SJSA1 (cell line): ENCODE results near the gene PAQR3. TPM values are rescaled to one million over a fixed set of nuclear protein-coding genes. Genes with fewer than 3 reads are reported as not detected.
"Not testable (repeated sequence)": the region's sequence is repeated elsewhere in the genome, so short reads cannot be mapped to it uniquely, and the experiment has no call there.

ENCODE experiments used
- DNase-seq, 2 experiments: peaks; one replicate each; pipeline ENCODE4 v3.0.0-alpha.2; 2015 to 2020; ENCODE audit warnings: low spot score in 2 of 2, low read depth in 1 of 2
- H3K27ac ChIP-seq: fragments of 250-450 bp; sonication (Bioruptor Pico); 2 replicates; pipeline ENCODE4 v1.5.1; 2020; ENCODE audit warnings: mild to moderate bottlenecking, moderate library complexity
- H3K27me3 ChIP-seq: fragments of 250-450 bp; sonication (Bioruptor Pico); replicated peaks from 2 replicates; pipeline ENCODE4 v1.5.1; 2020; ENCODE audit warnings: mild to moderate bottlenecking, moderate library complexity
- H3K36me3 ChIP-seq: fragments of 250-450 bp; sonication (Bioruptor Pico); 2 replicates; pipeline ENCODE4 v1.5.1; 2020; ENCODE audit warnings: mild to moderate bottlenecking
- H3K4me1 ChIP-seq: fragments of 250-450 bp; sonication (Bioruptor Pico); replicated peaks from 2 replicates; pipeline ENCODE4 v1.6.1; 2021; ENCODE audit warnings: mild to moderate bottlenecking
- H3K4me3 ChIP-seq: fragments of 250-450 bp; sonication (Bioruptor Pico); 2 replicates; pipeline ENCODE4 v1.5.1; 2020; ENCODE audit warnings: mild to moderate bottlenecking
- H3K9me3 ChIP-seq: fragments of 250-450 bp; sonication (Bioruptor Pico); replicated peaks from 2 replicates; pipeline ENCODE4 v1.5.1; 2020; ENCODE audit warnings: mild to moderate bottlenecking
- total RNA-seq: library from RNA; depleted of rRNA; stranded (reverse); fragments of >200 nt; shearing (Covaris generic); gene quantifications from 2 replicates; pipeline ENCODE4 v1.2.3, GENCODE V29; 2014

The PAQR3 gene
- total RNA-seq, 1 experiment from 2014 or later = 37.2 TPM

- Histone ChIP-seq H3K27ac (no peak overlapping the region), H3K4me3 (no peak overlapping the region), H3K9me3 (0 out of 2 replicates have a peak, but pooled peaks cover 2% of the 10 kb centered on the region), H3K27me3 (no peaks in the 10 kb centered on the region; the same call in 1 of the 2 replicates), H3K36me3 (no peaks in the 10 kb centered on the region), H3K4me1 (no peaks in the 10 kb centered on the region; the same call in 1 of the 2 replicates)
- no peak for DNase-seq
These were observed 6.5 kb upstream of the PAQR3 start for GRCh38 chr4:78945651-78946179.

- Histone ChIP-seq H3K36me3 (no peaks in the 10 kb centered on the region; the same call in 1 of the 2 replicates), H3K4me1 (peaks cover 7% of the 10 kb centered on the region), H3K4me3 (no peak overlapping the region), H3K27ac (no peak overlapping the region), H3K27me3 (no peaks in the 10 kb centered on the region; the same call in 1 of the 2 replicates), H3K9me3 (0 out of 2 replicates have a peak, but pooled peaks cover 2% of the 10 kb centered on the region)
- no peak for DNase-seq
These were observed 5.1 kb upstream of the PAQR3 start for GRCh38 chr4:78944381-78944780.

GRCh38 chr4:78940752-78941151 is 1.5 kb upstream of the PAQR3 start:
- Histone ChIP-seq H3K4me1 (peaks cover 18% of the 10 kb centered on the region), H3K27ac (no peak overlapping the region), H3K36me3 (peaks cover 10% of the 10 kb centered on the region), H3K27me3 (no peaks in the 10 kb centered on the region; the same call in 1 of the 2 replicates), H3K4me3 (no peak overlapping the region), H3K9me3 (0 out of 2 replicates have a peak, but pooled peaks cover 5% of the 10 kb centered on the region)
- DNase-seq = no peak

- Histone ChIP-seq H3K9me3 (0 out of 2 replicates have a peak, but pooled peaks cover 3% of the 10 kb centered on the region), H3K4me1 (peaks cover 18% of the 10 kb centered on the region), H3K4me3 (peak overlapping the region; percentile 97), H3K27me3 (no peaks in the 10 kb centered on the region), H3K27ac (peak overlapping the region; percentile 44; the same call in 1 of the 2 replicates), H3K36me3 (peaks cover 10% of the 10 kb centered on the region)
- no peak for DNase-seq
These were observed 400 bp upstream of the PAQR3 start for GRCh38 chr4:78939667-78940008.

GRCh38 chr4:78938474-78938867 is 767 bp downstream of the PAQR3 start:
- DNase-seq = no peak
- H3K9me3 ChIP-seq = 0 out of 2 replicates have a peak, but pooled peaks cover 3% of the 10 kb centered on the region
- peak overlapping the region; percentile 97 for H3K4me3 ChIP-seq
- no peaks in the 10 kb centered on the region for H3K27me3 ChIP-seq
- peaks cover 18% of the 10 kb centered on the region for H3K4me1 ChIP-seq
- no peak overlapping the region; the same call in 1 of the 2 replicates for H3K27ac ChIP-seq
- peaks cover 10% of the 10 kb centered on the region for H3K36me3 ChIP-seq

GRCh38 chr4:78937837-78938236 is 1.4 kb downstream of the PAQR3 start:
- Histone ChIP-seq H3K27me3 (no peaks in the 10 kb centered on the region), H3K36me3 (peaks cover 10% of the 10 kb centered on the region), H3K27ac (no peak overlapping the region; the same call in 1 of the 2 replicates), H3K9me3 (0 out of 2 replicates have a peak, but pooled peaks cover 3% of the 10 kb centered on the region), H3K4me1 (peaks cover 18% of the 10 kb centered on the region), H3K4me3 (no peak overlapping the region)
- no peak for DNase-seq

GRCh38 chr4:78936989-78937388 is 2.2 kb downstream of the PAQR3 start:
- Histone ChIP-seq H3K36me3 (peaks cover 10% of the 10 kb centered on the region), H3K4me3 (no peak overlapping the region), H3K27ac (no peak overlapping the region), H3K9me3 (0 out of 2 replicates have a peak, but pooled peaks cover 3% of the 10 kb centered on the region), H3K4me1 (peaks cover 18% of the 10 kb centered on the region), H3K27me3 (no peaks in the 10 kb centered on the region)
- no peak for DNase-seq

GRCh38 chr4:78930016-78930629 is 9.1 kb downstream of the PAQR3 start:
- no peak for DNase-seq
- H3K27me3 ChIP-seq = no peaks in the 10 kb centered on the region
- H3K4me3 ChIP-seq = no peak overlapping the region
- H3K4me1 ChIP-seq = no peaks in the 10 kb centered on the region
- peaks cover 18% of the 10 kb centered on the region for H3K36me3 ChIP-seq
- no peaks in the 10 kb centered on the region for H3K9me3 ChIP-seq
- no peak overlapping the region for H3K27ac ChIP-seq

- H3K27me3 ChIP-seq = no peaks in the 10 kb centered on the region
- DNase-seq = no peak
- H3K36me3 ChIP-seq = peaks cover 24% of the 10 kb centered on the region
- H3K27ac ChIP-seq = no peak overlapping the region
- H3K4me1 ChIP-seq = no peaks in the 10 kb centered on the region
- no peaks in the 10 kb centered on the region for H3K9me3 ChIP-seq
- no peak overlapping the region for H3K4me3 ChIP-seq
These were observed 10.4 kb downstream of the PAQR3 start for GRCh38 chr4:78928835-78929234.

GRCh38 chr4:78926826-78927225 is 12.4 kb downstream of the PAQR3 start:
- peaks cover 42% of the 10 kb centered on the region for H3K36me3 ChIP-seq
- no peak for DNase-seq
- H3K27me3 ChIP-seq = no peaks in the 10 kb centered on the region
- H3K9me3 ChIP-seq = no peaks in the 10 kb centered on the region
- no peak overlapping the region for H3K27ac ChIP-seq
- no peak overlapping the region for H3K4me3 ChIP-seq
- peaks cover 10% of the 10 kb centered on the region for H3K4me1 ChIP-seq

- Histone ChIP-seq H3K9me3 (no peaks in the 10 kb centered on the region), H3K4me3 (no peak overlapping the region), H3K27me3 (no peaks in the 10 kb centered on the region; the same call in 1 of the 2 replicates), H3K36me3 (peaks cover 47% of the 10 kb centered on the region), H3K27ac (no peak overlapping the region), H3K4me1 (peaks cover 13% of the 10 kb centered on the region)
- no peak for DNase-seq
These were observed 15.6 kb downstream of the PAQR3 start for GRCh38 chr4:78923464-78924312.

GRCh38 chr4:78922207-78922606 is 17.0 kb downstream of the PAQR3 start:
- DNase-seq = peak; percentile 48 to 69
- H3K9me3 ChIP-seq = no peaks in the 10 kb centered on the region
- H3K27ac ChIP-seq = peak overlapping the region; percentile 55
- no peaks in the 10 kb centered on the region; the same call in 1 of the 2 replicates for H3K27me3 ChIP-seq
- no peak overlapping the region for H3K4me3 ChIP-seq
- peaks cover 47% of the 10 kb centered on the region for H3K36me3 ChIP-seq
- peaks cover 13% of the 10 kb centered on the region for H3K4me1 ChIP-seq

- peaks cover 7% of the 10 kb centered on the region; the same call in 1 of the 2 replicates for H3K36me3 ChIP-seq
- no peaks in the 10 kb centered on the region for H3K9me3 ChIP-seq
- H3K27ac ChIP-seq = no peak overlapping the region
- H3K27me3 ChIP-seq = no peaks in the 10 kb centered on the region
- no peak overlapping the region for H3K4me3 ChIP-seq
- DNase-seq = no peak
- H3K4me1 ChIP-seq = no peaks in the 10 kb centered on the region
These were observed 28.6 kb downstream of the PAQR3 start for GRCh38 chr4:78910612-78911011.

GRCh38 chr4:78908974-78909373 is 30.3 kb downstream of the PAQR3 start:
- H3K9me3 ChIP-seq, H3K36me3 ChIP-seq, H3K4me1 ChIP-seq, H3K27ac ChIP-seq, DNase-seq, H3K27me3 ChIP-seq, H3K4me3 ChIP-seq: not testable (repeated sequence)
